HepG2 (cell line): ENCODE measurements around the gene TNN. TPM values are rescaled to one million over a fixed set of nuclear protein-coding genes. Genes with fewer than 3 reads are reported as not detected.
A peak's percentile ranks its signal among the peaks of the same experiment; 100 is the strongest.

ENCODE experiments used
- ATAC-seq: fragments of 200-7000 bp; cut with Tn5 transposase; 3 replicates; pipeline ENCODE4 v1.9.1; 2020; ENCODE audit warnings: mild to moderate bottlenecking, moderate library complexity
- BruUV-seq: library from RNA; stranded (reverse); fragments of 400-500 nt; replicated peaks from 2 replicates; lab custom pipeline; 2021; lab: Mats Ljungman, UMichigan
- CTCF ChIA-PET: fragments of 300-600 bp; formaldehyde crosslinking; extraction: SDS; loops from one replicate; lab custom pipeline; 2021; ENCODE audit warnings: low total read pairs, inconsistent platforms, low intra/inter-chr PET ratio; lab: Yijun Ruan, JAX
- POLR2A ChIA-PET: fragments of 350-600 bp; sonication (Branson Sonifier 250); formaldehyde crosslinking; loops from one replicate; lab custom pipeline; 2020; ENCODE audit warnings: antibody characterized with exemption, inconsistent platforms; lab: Yijun Ruan, JAX
- DNase-seq: peaks from one replicate; pipeline ENCODE4 v3.0.0-alpha.2; 2015; ENCODE audit warnings: low spot score
- FAIRE-seq: peaks from 3 replicates; lab custom pipeline; 2011; peaks lifted over from hg19 to GRCh38; lab: Jason Lieb, UNC
- H2AFZ ChIP-seq: one replicate; pipeline ENCODE4 v1.6.1; 2011; ENCODE audit warnings: low read length, inconsistent platforms
- H3K27ac ChIP-seq: fragments of 300-600 bp; 3 replicates; pipeline ENCODE4 v1.8.0; 2011; ENCODE audit warnings: mixed run types, mild to moderate bottlenecking, mixed read lengths, low read length, inconsistent platforms; ENCODE audit not compliant: insufficient read depth; ENCODE audit errors: extremely low read length
- H3K27me3 ChIP-seq, 2 experiments: fragments of 200-600 bp in 1 of 2; 2 replicates in 1 of 2; 3 replicates in 1 of 2; pipeline versions ENCODE4 v1.6.0 to v1.8.0; 2011; ENCODE audit warnings: low read length in 2 of 2, mild to moderate bottlenecking in 2 of 2, moderate library complexity in 2 of 2, inconsistent platforms in 1 of 2; ENCODE audit not compliant: insufficient read depth in 2 of 2, control insufficient read depth in 1 of 2
- H3K36me3 ChIP-seq, 2 experiments: fragments of 200-600 bp in 1 of 2; replicated peaks in 1 of 2; 2 replicates in 1 of 2; 3 replicates in 1 of 2; pipeline versions ENCODE4 v1.5.1 to v1.8.0; 2011; ENCODE audit warnings: low read length in 2 of 2, inconsistent platforms in 1 of 2; ENCODE audit not compliant: insufficient read depth in 2 of 2, control insufficient read depth in 1 of 2
- H3K4me1 ChIP-seq: 2 replicates; pipeline ENCODE4 v1.5.1; 2012; ENCODE audit warnings: low read length, inconsistent platforms; ENCODE audit not compliant: insufficient read depth
- H3K4me2 ChIP-seq: 2 replicates; pipeline ENCODE4 v1.6.0; 2011; ENCODE audit warnings: low read depth, low read length, inconsistent platforms
- H3K4me3 ChIP-seq, 3 experiments: fragments of 200-600 bp in 1 of 3; sonication (generic), shearing (Covaris generic) in 1 of 3; replicated peaks in 1 of 3; 2 replicates each; pipeline ENCODE4 v1.5.1; 2011 to 2016; ENCODE audit warnings: low read length in 3 of 3, inconsistent platforms in 2 of 3, low read depth in 2 of 3, mild to moderate bottlenecking in 2 of 3, control low read depth in 1 of 3, mixed read lengths in 1 of 3; ENCODE audit not compliant: insufficient read depth in 1 of 3
- H3K79me2 ChIP-seq: one replicate; pipeline ENCODE4 v1.6.1; 2011; ENCODE audit warnings: low read length, inconsistent platforms; ENCODE audit not compliant: insufficient read depth
- H3K9ac ChIP-seq: 2 replicates; pipeline ENCODE4 v1.6.0; 2011; ENCODE audit warnings: mild to moderate bottlenecking, low read depth, low read length, inconsistent platforms; ENCODE audit not compliant: insufficient read depth
- H3K9me3 ChIP-seq: 2 replicates; pipeline ENCODE4 v1.5.1; 2012; ENCODE audit warnings: mild to moderate bottlenecking, low read length
- H4K20me1 ChIP-seq: 2 replicates; pipeline ENCODE4 v1.6.0; 2011; ENCODE audit warnings: inconsistent platforms, mild to moderate bottlenecking, low read length, moderate library complexity; ENCODE audit not compliant: insufficient read depth
- BCL3 ChIP-seq: sonication (generic); formaldehyde crosslinking; IDR thresholded peaks from 2 replicates; pipeline ENCODE4 v1.5.1; 2020; ENCODE audit warnings: mild to moderate bottlenecking, missing genetic modification reagents, moderate library complexity
- CENPX ChIP-seq: sonication (generic); formaldehyde crosslinking; IDR thresholded peaks from 2 replicates; pipeline ENCODE4 v1.9.0; 2021; ENCODE audit warnings: mild to moderate bottlenecking, missing genetic modification reagents, moderate library complexity
- ELF3 ChIP-seq: IDR thresholded peaks from 2 replicates; pipeline ENCODE4 v1.6.1; 2016; ENCODE audit warnings: missing genetic modification reagents, missing compliant biosample characterization
- EZH2 ChIP-seq: conservative IDR thresholded peaks from 2 replicates; pipeline ENCODE4 v1.6.1; 2012; ENCODE audit warnings: mild to moderate bottlenecking, low read depth, low read length, moderate library complexity
- KDM5A ChIP-seq: fragments of 200-600 bp; sonication (generic); IDR thresholded peaks from 2 replicates; pipeline ENCODE4 v1.7.0; 2018; ENCODE audit warnings: antibody characterized with exemption, mild to moderate bottlenecking, low read length, borderline replicate concordance
- MAFF ChIP-seq: IDR thresholded peaks from 2 replicates; pipeline ENCODE4 v1.6.1; 2011; ENCODE audit warnings: low read depth, low read length, improper control_type of control experiment
- MAFK ChIP-seq, 2 experiments: IDR thresholded peaks in 1 of 2; conservative IDR thresholded peaks in 1 of 2; 2 replicates each; pipeline ENCODE4 v1.6.1; 2011; ENCODE audit warnings: improper control_type of control experiment in 2 of 2, low read length in 2 of 2
- PHF8 ChIP-seq: sonication (generic); formaldehyde crosslinking; IDR thresholded peaks from 2 replicates; pipeline ENCODE4 v1.5.0; 2020; ENCODE audit warnings: missing genetic modification reagents
- ZKSCAN8 ChIP-seq: IDR thresholded peaks from 2 replicates; pipeline ENCODE4 v1.6.1; 2016; ENCODE audit warnings: borderline replicate concordance, missing genetic modification reagents, missing compliant biosample characterization
- ZNF331 ChIP-seq: sonication (generic); formaldehyde crosslinking; IDR thresholded peaks from 2 replicates; pipeline ENCODE4 v1.4.0; 2020; ENCODE audit warnings: missing genetic modification reagents
- ZNF414 ChIP-seq: sonication (generic); formaldehyde crosslinking; IDR thresholded peaks from 2 replicates; pipeline ENCODE4 v1.5.0; 2020; ENCODE audit warnings: missing genetic modification reagents
- WGBS: methylation state at CpG from one replicate; pipeline ENCODE4 v1.1.6; 2017; ENCODE audit warnings: low lambda C conversion rate; 5-methylcytosine and 5-hydroxymethylcytosine counted together
- in situ Hi-C: cut with HindIII; loops from 2 replicates; pipeline ENCODE4 v1.10.0; 2017; ENCODE audit warnings: low pct_unique_long_range_greater_than_20kb; ENCODE audit not compliant: extremely low pct_ligation_motif_present
- intact Hi-C: fragments of 100-400 bp; cut with micrococcal nuclease; formaldehyde crosslinking; loops from one replicate; pipeline ENCODE4 v1.10.0; 2022; ENCODE audit not compliant: unreplicated experiment
- polyA plus RNA-seq, 8 experiments: library from polyadenylated mRNA; depleted of rRNA in 3 of 8; stranded (reverse) in 7 of 8; unstranded in 1 of 8; fragments of >200 nt; fragmentation: Illumina TruSeq in 4 of 8; extraction: Trizol in 4 of 8; gene quantifications; 2 replicates each; pipeline versions ENCODE4 v1.2.1 to v1.2.3, GENCODE V29; 2011 to 2016; ENCODE audit warnings: low read depth in 4 of 8, missing spikeins in 1 of 8, mixed read lengths in 1 of 8; ENCODE audit not compliant: insufficient read depth in 1 of 8
- total RNA-seq, 5 experiments: library from RNA; depleted of rRNA; stranded (reverse); fragments of >200 nt; fragmentation: Illumina TruSeq; extraction: Trizol; gene quantifications; 2 replicates each; pipeline ENCODE4 v1.2.3, GENCODE V29; 2016; ENCODE audit warnings: low read depth in 1 of 5
- TF ChIP-seq, protein P1 (sequence below): IDR thresholded peaks from 2 replicates; pipeline ENCODE4 v1.6.1; 2016

TNN gene
- total and polyA plus RNA-seq, 2 of the 13 experiments (the other 11 are each of a cell fraction or from before 2014, with no cell fraction given) = not detected

DNA sequence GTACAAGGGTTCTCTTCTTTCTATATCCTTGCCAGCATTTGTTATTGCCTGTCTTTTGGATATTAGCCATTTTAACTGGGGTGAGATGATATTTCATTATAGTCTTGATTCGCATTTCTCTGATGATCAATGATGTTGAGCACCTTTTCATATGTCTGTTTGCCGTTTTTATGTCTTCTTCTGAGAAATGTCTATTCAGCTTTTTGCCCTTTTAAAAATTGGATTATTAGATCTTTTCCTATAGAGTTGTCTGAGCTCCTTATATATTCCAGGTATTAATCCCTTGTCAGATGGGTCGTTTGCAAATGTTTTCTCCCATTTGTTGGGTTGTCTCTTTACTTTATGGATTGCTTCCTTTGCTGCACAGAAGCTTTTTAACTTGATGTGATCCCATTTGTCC, 25.0 kb upstream of the TNN start:
- no peaks in the 10 kb centered on the region for H4K20me1 ChIP-seq
- ChIA-PET POLR2A (no interaction called here), CTCF (no interaction called here)
- no peaks in the 10 kb centered on the region for H3K27me3 ChIP-seq
- intact Hi-C loops (no loop called here), in situ Hi-C loops (loop anchor here (5.0 kb wide), 1 partner anchor 75 kb away; no protein-coding TSS in a partner anchor)
- BruUV-seq = no TSS peak
- no peak for FAIRE-seq
- H3K9me3 ChIP-seq = no peaks in the 10 kb centered on the region
- TF ChIP-seq MAFK (conservative IDR thresholded peaks at IDR 0.05 in 1 of 2, IDR thresholded peaks at IDR 0.05 in 1 of 2; ENCODE audit: low read length in 2 of 2) (peak in 1 of 2 experiments; percentile 43; a peak in 1 of 4 replicates), CENPX (CRISPR knock-in tag) (no peak), MAFF (0 out of 2 replicates have a peak, but pooled peaks have one; percentile 19)
- TF ChIP-seq, protein P1, sequence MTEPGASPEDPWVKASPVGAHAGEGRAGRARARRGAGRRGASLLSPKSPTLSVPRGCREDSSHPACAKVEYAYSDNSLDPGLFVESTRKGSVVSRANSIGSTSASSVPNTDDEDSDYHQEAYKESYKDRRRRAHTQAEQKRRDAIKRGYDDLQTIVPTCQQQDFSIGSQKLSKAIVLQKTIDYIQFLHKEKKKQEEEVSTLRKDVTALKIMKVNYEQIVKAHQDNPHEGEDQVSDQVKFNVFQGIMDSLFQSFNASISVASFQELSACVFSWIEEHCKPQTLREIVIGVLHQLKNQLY (CRISPR knock-in tag) = no peak
- H3K9ac ChIP-seq = no peak overlapping the region
- H3K4me2 ChIP-seq = no peak overlapping the region
- H2AFZ ChIP-seq = no peak overlapping the region
- no peaks in the 10 kb centered on the region for H3K79me2 ChIP-seq
- 30% methylated on average over 3 of the region's 3 CpGs for WGBS
- ATAC-seq = no peak
- peaks cover 14% of the 10 kb centered on the region for H3K4me1 ChIP-seq
- H3K27ac ChIP-seq = no peak overlapping the region
- DNase-seq = no peak
- H3K4me3 ChIP-seq = no peak overlapping the region
- no peaks in the 10 kb centered on the region for H3K36me3 ChIP-seq

GRCh38 chr1:175043824-175044223, 23.8 kb upstream of the TNN start:
- no peak for FAIRE-seq
- no peak overlapping the region for H3K27ac ChIP-seq
- CTCF ChIA-PET = no interaction called here

More at GRCh38 chr1:175043824-175044223, 23.8 kb upstream of the TNN start:
- WGBS = 45% methylated on average over 13 of the region's 19 CpGs
- H4K20me1 ChIP-seq = no peaks in the 10 kb centered on the region
- H2AFZ ChIP-seq = no peak overlapping the region
- in situ Hi-C loops (loop anchor here (5.0 kb wide), 1 partner anchor 73 kb away; no protein-coding TSS in a partner anchor), intact Hi-C loops (no loop called here)
- no peaks in the 10 kb centered on the region for H3K36me3 ChIP-seq
- H3K4me1 ChIP-seq = peaks cover 14% of the 10 kb centered on the region
- no peak for ATAC-seq
- TF ChIP-seq ZNF414 (CRISPR knock-in tag) (no peak), ZNF331 (no peak), KDM5A (no peak), MAFF (no peak), EZH2 (no peak), PHF8 (CRISPR knock-in tag) (no peak), ELF3 (CRISPR knock-in tag) (no peak), ZKSCAN8 (CRISPR knock-in tag) (no peak), BCL3 (no peak)
- no peaks in the 10 kb centered on the region for H3K79me2 ChIP-seq
- no peaks in the 10 kb centered on the region for H3K9me3 ChIP-seq
- POLR2A ChIA-PET = no interaction called here
- H3K9ac ChIP-seq = no peak overlapping the region
- no TSS peak for BruUV-seq
- DNase-seq = no peak
- no peak overlapping the region for H3K4me2 ChIP-seq
- H3K4me3 ChIP-seq = no peak overlapping the region
- H3K27me3 ChIP-seq = no peaks in the 10 kb centered on the region
